H1 (cell line): ENCODE measurements around the gene CEMP1. TPM values are rescaled to one million over a fixed set of nuclear protein-coding genes. Genes with fewer than 3 reads are reported as not detected.

Experiments
- CBX8 ChIP-seq: fragments of 300-800, 300-1000 bp; sonication (generic); IDR thresholded peaks from 2 replicates; pipeline ENCODE4 v1.7.1; 2016; ENCODE audit warnings: low read depth, low read length, borderline replicate concordance
- CTBP2 ChIP-seq: IDR thresholded peaks from 2 replicates; pipeline ENCODE4 v1.7.0; 2011; ENCODE audit warnings: borderline replicate concordance, mild to moderate bottlenecking, moderate library complexity, mixed read lengths, low read length; ENCODE audit not compliant: insufficient read depth, insufficient read length
- E2F6 ChIP-seq: IDR thresholded peaks from 2 replicates; pipeline ENCODE4 v1.6.1; 2012; ENCODE audit warnings: inconsistent platforms
- FOSL1 ChIP-seq: IDR thresholded peaks from 2 replicates; pipeline ENCODE4 v1.6.1; 2011; ENCODE audit warnings: mild to moderate bottlenecking, low read depth, low read length, moderate library complexity; ENCODE audit not compliant: insufficient read depth
- GABPA ChIP-seq: IDR thresholded peaks from 2 replicates; pipeline ENCODE4 v1.6.1; 2011; ENCODE audit warnings: mild to moderate bottlenecking, low read length, moderate library complexity, borderline replicate concordance; ENCODE audit not compliant: insufficient read depth
- GTF2F1 ChIP-seq: IDR thresholded peaks from 2 replicates; pipeline ENCODE4 v1.6.1; 2012; ENCODE audit warnings: low read depth, low read length, improper control_type of control experiment, borderline replicate concordance
- KDM1A ChIP-seq: fragments of 200-600, 300-600 bp; sonication (generic); IDR thresholded peaks from 2 replicates; pipeline ENCODE4 v1.7.1; 2016; ENCODE audit warnings: mild to moderate bottlenecking, low read length, borderline replicate concordance
- KDM4A ChIP-seq: IDR thresholded peaks from one replicate; pipeline ENCODE4 v1.7.1; 2012; ENCODE audit warnings: low read depth, mild to moderate bottlenecking, moderate library complexity, low read length, inconsistent platforms; ENCODE audit not compliant: severe bottlenecking
- MAFK ChIP-seq: IDR thresholded peaks from 2 replicates; pipeline ENCODE4 v1.6.1; 2012; ENCODE audit warnings: low read depth, mild to moderate bottlenecking, improper control_type of control experiment, low read length
- NANOG ChIP-seq: IDR thresholded peaks from 2 replicates; pipeline ENCODE4 v1.6.1; 2011; ENCODE audit warnings: low read length, low read depth, mild to moderate bottlenecking, inconsistent platforms; ENCODE audit not compliant: insufficient read depth, poor library complexity, severe bottlenecking
- POLR2A ChIP-seq, 2 experiments: IDR thresholded peaks; 1 replicate in 1 of 2; 2 replicates in 1 of 2; pipeline ENCODE4 v1.6.1; 2011; ENCODE audit warnings: low read depth in 2 of 2, low read length in 2 of 2, mild to moderate bottlenecking in 2 of 2; ENCODE audit errors: control extremely low read depth in 1 of 2
- POU5F1 ChIP-seq: IDR thresholded peaks from 2 replicates; pipeline ENCODE4 v1.6.1; 2011; ENCODE audit warnings: low read depth, mild to moderate bottlenecking, low read length, moderate library complexity
- RAD21 ChIP-seq, 2 experiments: IDR thresholded peaks in 1 of 2; conservative IDR thresholded peaks in 1 of 2; 2 replicates each; pipeline ENCODE4 v1.6.1; 2011; ENCODE audit warnings: low read depth in 2 of 2, low read length in 2 of 2, improper control_type of control experiment in 1 of 2, inconsistent platforms in 1 of 2, mild to moderate bottlenecking in 1 of 2, moderate library complexity in 1 of 2
- RFX5 ChIP-seq: IDR thresholded peaks from 2 replicates; pipeline ENCODE4 v1.6.1; 2011; ENCODE audit warnings: low read depth, low read length, improper control_type of control experiment, borderline replicate concordance
- SIN3A ChIP-seq, 2 experiments: IDR thresholded peaks in 1 of 2; conservative IDR thresholded peaks in 1 of 2; 2 replicates each; pipeline ENCODE4 v1.6.1; 2011 to 2012; ENCODE audit warnings: low read length in 2 of 2, improper control_type of control experiment in 1 of 2, low read depth in 1 of 2, mild to moderate bottlenecking in 1 of 2
- SIRT6 ChIP-seq: IDR thresholded peaks from one replicate; pipeline ENCODE4 v1.7.1; 2012; ENCODE audit warnings: low read length, inconsistent platforms
- SP1 ChIP-seq: IDR thresholded peaks from 2 replicates; pipeline ENCODE4 v1.6.1; 2011; ENCODE audit warnings: low read depth, low read length
- SP2 ChIP-seq: IDR thresholded peaks from 2 replicates; pipeline ENCODE4 v1.6.1; 2012; ENCODE audit warnings: mild to moderate bottlenecking, low read length, inconsistent platforms
- TAF7 ChIP-seq: optimal IDR thresholded peaks from 2 replicates; pipeline ENCODE3; 2011; ENCODE audit warnings: low read depth, mild to moderate bottlenecking, inconsistent platforms, low read length, moderate library complexity, borderline replicate concordance
- TEAD4 ChIP-seq: IDR thresholded peaks from 2 replicates; pipeline ENCODE4 v1.6.1; 2012; ENCODE audit warnings: low read depth, low read length, inconsistent platforms, mixed read lengths
- polyA plus RNA-seq, 7 experiments: library from polyadenylated mRNA; depleted of rRNA in 3 of 7; stranded (reverse) in 5 of 7; unstranded in 2 of 7; fragments of >200 nt in 5 of 7; fragments of 200-250 nt in 2 of 7; gene quantifications; 1 replicate in 5 of 7; 2 replicates in 1 of 7; 4 replicates in 1 of 7; pipeline versions ENCODE4 v1.2.1 to v1.2.3, GENCODE V29; 2011 to 2013; ENCODE audit warnings: missing spikeins in 2 of 7, mixed read lengths in 2 of 7
- total RNA-seq: library from RNA; stranded (reverse); fragmentation: NEBNext Ultra II Directional; extraction: Animal tissue kit (Norgen Biotek cat#: 25700); gene quantifications from 2 replicates; pipeline ENCODE4 v1.2.1, GENCODE V29; 2021
- TF ChIP-seq, protein P1 (sequence below): IDR thresholded peaks from 2 replicates; pipeline ENCODE4 v1.6.1; 2011; ENCODE audit warnings: low read length, improper control_type of control experiment

CEMP1 gene
- total and polyA plus RNA-seq, 2 of the 8 experiments (the other 6 are each of a cell fraction or from before 2014, with no cell fraction given): not detected

DNA sequence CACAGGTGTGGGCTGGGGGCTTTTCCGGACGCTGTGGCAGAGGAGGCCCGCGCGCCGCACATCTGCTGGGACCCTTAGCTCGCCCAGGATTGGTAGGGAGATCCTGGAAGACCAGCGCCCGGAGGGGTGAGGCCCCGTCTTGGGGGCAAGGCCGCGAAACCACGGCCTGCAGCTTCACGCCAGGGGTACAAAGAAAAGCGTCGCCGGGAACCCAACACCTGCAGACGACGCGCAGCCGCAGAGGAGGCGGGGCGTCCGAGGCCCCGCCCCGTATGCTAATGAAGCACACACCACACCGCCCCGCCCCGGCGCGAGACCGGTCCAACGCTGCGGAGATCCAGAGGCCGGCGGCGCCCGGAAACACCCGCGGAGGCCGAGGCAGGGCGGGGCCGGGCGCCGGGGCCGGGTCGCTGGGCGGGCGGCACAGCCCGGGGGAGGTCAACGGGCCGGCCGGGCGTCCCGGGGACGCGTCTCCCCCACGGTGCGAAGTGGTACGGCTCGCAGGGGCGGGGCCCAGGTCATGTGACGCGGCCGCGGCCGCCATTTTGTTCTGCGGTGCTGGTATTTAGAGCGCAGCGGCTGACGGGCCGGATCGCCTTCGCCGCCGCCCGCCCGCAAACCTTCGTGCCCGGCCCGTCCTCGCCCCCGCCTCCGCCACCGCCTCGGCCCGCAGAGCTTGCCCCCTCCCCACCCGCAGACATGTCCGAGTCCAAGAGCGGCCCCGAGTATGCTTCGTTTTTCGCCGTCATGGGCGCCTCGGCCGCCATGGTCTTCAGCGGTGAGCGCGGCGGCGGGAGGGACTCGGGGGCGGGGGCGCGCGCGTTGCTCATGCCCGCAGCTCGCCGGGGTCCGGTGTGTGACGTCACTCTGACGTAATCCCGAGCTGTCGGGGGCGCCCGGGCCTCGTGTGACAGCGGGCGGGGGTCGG lies 17.5 kb downstream of the CEMP1 start, which contains the start of gene ATP6V0C (continued):
- TF ChIP-seq POU5F1 (no peak), RFX5 (no peak), GTF2F1 (no peak), MAFK (no peak), TAF7 (peak; percentile 66), CBX8 (no peak), SP1 (peak; percentile 58; the same call in 1 of the 2 replicates), RAD21 (IDR thresholded peaks at IDR 0.05 in 1 of 2, conservative IDR thresholded peaks at IDR 0.05 in 1 of 2; ENCODE audit: low read depth in 2 of 2, low read length in 2 of 2) (no peak), NANOG (no peak), GABPA (no peak), SIRT6 (no peak), POLR2A (IDR thresholded peaks at IDR 0.05; ENCODE audit: control extremely low read depth in 1 of 2, low read depth in 2 of 2, low read length in 2 of 2) (peak in 1 of 2 experiments; percentile 95; a peak in 2 of 3 replicates), FOSL1 (no peak), KDM4A (peak; percentile 81), TEAD4 (peak; percentile 70), CTBP2 (no peak), SP2 (no peak), KDM1A (no peak), E2F6 (no peak; the same call in 1 of the 2 replicates), SIN3A (conservative IDR thresholded peaks at IDR 0.05 in 1 of 2, IDR thresholded peaks at IDR 0.05 in 1 of 2; ENCODE audit: low read depth in 1 of 2, low read length in 2 of 2) (peak in 1 of 2 experiments; percentile 17; a peak in 2 of 4 replicates)
- TF ChIP-seq, protein P1, sequence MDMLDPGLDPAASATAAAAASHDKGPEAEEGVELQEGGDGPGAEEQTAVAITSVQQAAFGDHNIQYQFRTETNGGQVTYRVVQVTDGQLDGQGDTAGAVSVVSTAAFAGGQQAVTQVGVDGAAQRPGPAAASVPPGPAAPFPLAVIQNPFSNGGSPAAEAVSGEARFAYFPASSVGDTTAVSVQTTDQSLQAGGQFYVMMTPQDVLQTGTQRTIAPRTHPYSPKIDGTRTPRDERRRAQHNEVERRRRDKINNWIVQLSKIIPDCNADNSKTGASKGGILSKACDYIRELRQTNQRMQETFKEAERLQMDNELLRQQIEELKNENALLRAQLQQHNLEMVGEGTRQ: peak; percentile 91
